ENCODE data around the gene IL10RB. TPM values are rescaled to one million over a fixed set of nuclear protein-coding genes. Genes with fewer than 3 reads are reported as not detected.
"Not testable (repeated sequence)": the region's sequence is repeated elsewhere in the genome, so short reads cannot be mapped to it uniquely, and the experiment has no call there.

IL10RB gene
- total RNA-seq, 1 donor from 2014 or later: 6.8 TPM

GRCh38 chr21:33247599-33247998, 18.6 kb upstream of the IL10RB start:
- Histone ChIP-seq H3K27me3 (ENCODE audit: low read depth) (no peaks in the 10 kb centered on the region), H3K4me3 (no peak overlapping the region), H3K4me1 (peaks cover 47% of the 10 kb centered on the region), H3K27ac (replicated peaks) (peak overlapping the region; percentile 70), H3K36me3 (peaks cover 85% of the 10 kb centered on the region), H3K9me3 (replicated peaks) (no peaks in the 10 kb centered on the region)
- DNase-seq: no peak
- intact Hi-C loops (cut with micrococcal nuclease): no loop called here
- TF ChIP-seq CTCF (IDR thresholded peaks at IDR 0.05; ENCODE audit: borderline replicate concordance): no peak

- DNase-seq: no peak
- no peak overlapping the region for H3K4me3 ChIP-seq
- H3K27ac ChIP-seq (replicated peaks): no peak overlapping the region
- intact Hi-C loops (cut with micrococcal nuclease): no loop called here
- H3K27me3 ChIP-seq (ENCODE audit: low read depth): no peaks in the 10 kb centered on the region
- no peaks in the 10 kb centered on the region for H3K9me3 ChIP-seq (replicated peaks)
- no peak for TF ChIP-seq CTCF (IDR thresholded peaks at IDR 0.05; ENCODE audit: borderline replicate concordance)
- H3K36me3 ChIP-seq: peaks cover 98% of the 10 kb centered on the region
- peaks cover 44% of the 10 kb centered on the region for H3K4me1 ChIP-seq
These were observed 16.7 kb upstream of the IL10RB start for GRCh38 chr21:33249331-33250002.

GRCh38 chr21:33251119-33251518, 15.0 kb upstream of the IL10RB start:
- Histone ChIP-seq H3K4me1 (peaks cover 30% of the 10 kb centered on the region), H3K36me3 (peaks cover 98% of the 10 kb centered on the region), H3K9me3 (replicated peaks) (no peaks in the 10 kb centered on the region), H3K4me3 (no peak overlapping the region), H3K27ac (replicated peaks) (no peak overlapping the region), H3K27me3 (ENCODE audit: low read depth) (no peaks in the 10 kb centered on the region)
- no peak for TF ChIP-seq CTCF (IDR thresholded peaks at IDR 0.05; ENCODE audit: borderline replicate concordance)
- no peak for DNase-seq
- intact Hi-C loops (cut with micrococcal nuclease): no loop called here

GRCh38 chr21:33253382-33253781, 12.8 kb upstream of the IL10RB start:
- H3K4me3 ChIP-seq; H3K27me3 ChIP-seq (ENCODE audit: low read depth); DNase-seq; intact Hi-C loops (cut with micrococcal nuclease); H3K9me3 ChIP-seq (replicated peaks): not testable (repeated sequence)
- H3K27ac ChIP-seq (replicated peaks): peak overlapping the region; percentile 35
- H3K4me1 ChIP-seq: peaks cover 13% of the 10 kb centered on the region
- peaks cover 98% of the 10 kb centered on the region for H3K36me3 ChIP-seq

GRCh38 chr21:33254766-33255165, 11.4 kb upstream of the IL10RB start:
- Histone ChIP-seq H3K27me3 (ENCODE audit: low read depth) (no peaks in the 10 kb centered on the region), H3K4me1 (peaks cover 13% of the 10 kb centered on the region), H3K9me3 (replicated peaks) (peaks cover 9% of the 10 kb centered on the region), H3K36me3 (peaks cover 89% of the 10 kb centered on the region), H3K4me3 (no peak overlapping the region), H3K27ac (replicated peaks) (no peak overlapping the region)
- no peak for TF ChIP-seq CTCF (IDR thresholded peaks at IDR 0.05; ENCODE audit: borderline replicate concordance)
- no peak for DNase-seq
- intact Hi-C loops (cut with micrococcal nuclease): no loop called here

- no peak for TF ChIP-seq CTCF (IDR thresholded peaks at IDR 0.05; ENCODE audit: borderline replicate concordance)
- intact Hi-C loops (cut with micrococcal nuclease): no loop called here
- Histone ChIP-seq H3K36me3 (peaks cover 83% of the 10 kb centered on the region), H3K9me3 (replicated peaks) (peaks cover 9% of the 10 kb centered on the region), H3K27me3 (ENCODE audit: low read depth) (no peaks in the 10 kb centered on the region), H3K27ac (replicated peaks) (no peak overlapping the region), H3K4me1 (peaks cover 13% of the 10 kb centered on the region), H3K4me3 (no peak overlapping the region)
- DNase-seq: no peak
These were observed 10.8 kb upstream of the IL10RB start for GRCh38 chr21:33255404-33255803.

All from left ventricle myocardium inferior (tissue), 1 donor.